Muscle layer of duodenum (tissue), 2 donors: ENCODE data around the gene CYP4F2.
"Not testable (repeated sequence)": the region's sequence is repeated elsewhere in the genome, so short reads cannot be mapped to it uniquely, and the experiment has no call there.

Experiments
- H3K27ac ChIP-seq: one replicate; pipeline ENCODE4 v1.7.0; 2013; ENCODE audit warnings: mild to moderate bottlenecking, low read length
- H3K27me3 ChIP-seq: one replicate; pipeline ENCODE4 v1.7.0; 2013; ENCODE audit warnings: low read depth, mild to moderate bottlenecking, control low read depth, low read length
- H3K36me3 ChIP-seq, 2 donors: one replicate each; pipeline ENCODE4 v1.7.0; 2013; ENCODE audit warnings: low read length in 2 of 2, control low read depth in 1 of 2, mild to moderate bottlenecking in 1 of 2; ENCODE audit not compliant: insufficient read depth in 2 of 2, control insufficient read depth in 1 of 2
- H3K4me1 ChIP-seq, 2 donors: one replicate each; pipeline ENCODE4 v1.7.0; 2013; ENCODE audit warnings: low read length in 2 of 2, mild to moderate bottlenecking in 2 of 2, control low read depth in 1 of 2, moderate library complexity in 1 of 2; ENCODE audit not compliant: insufficient read depth in 2 of 2, control insufficient read depth in 1 of 2
- H3K4me3 ChIP-seq, 2 donors: one replicate each; pipeline ENCODE4 v1.7.0; 2013; ENCODE audit warnings: low read length in 2 of 2, low read depth in 1 of 2, mild to moderate bottlenecking in 1 of 2
- H3K9me3 ChIP-seq, 2 donors: one replicate each; pipeline ENCODE4 v1.7.0; 2013; ENCODE audit warnings: low read length in 2 of 2, control low read depth in 1 of 2, mild to moderate bottlenecking in 1 of 2; ENCODE audit not compliant: control insufficient read depth in 1 of 2
- donor health status: healthy.

Gene CYP4F2, protein sequence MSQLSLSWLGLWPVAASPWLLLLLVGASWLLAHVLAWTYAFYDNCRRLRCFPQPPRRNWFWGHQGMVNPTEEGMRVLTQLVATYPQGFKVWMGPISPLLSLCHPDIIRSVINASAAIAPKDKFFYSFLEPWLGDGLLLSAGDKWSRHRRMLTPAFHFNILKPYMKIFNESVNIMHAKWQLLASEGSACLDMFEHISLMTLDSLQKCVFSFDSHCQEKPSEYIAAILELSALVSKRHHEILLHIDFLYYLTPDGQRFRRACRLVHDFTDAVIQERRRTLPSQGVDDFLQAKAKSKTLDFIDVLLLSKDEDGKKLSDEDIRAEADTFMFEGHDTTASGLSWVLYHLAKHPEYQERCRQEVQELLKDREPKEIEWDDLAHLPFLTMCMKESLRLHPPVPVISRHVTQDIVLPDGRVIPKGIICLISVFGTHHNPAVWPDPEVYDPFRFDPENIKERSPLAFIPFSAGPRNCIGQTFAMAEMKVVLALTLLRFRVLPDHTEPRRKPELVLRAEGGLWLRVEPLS

DNA sequence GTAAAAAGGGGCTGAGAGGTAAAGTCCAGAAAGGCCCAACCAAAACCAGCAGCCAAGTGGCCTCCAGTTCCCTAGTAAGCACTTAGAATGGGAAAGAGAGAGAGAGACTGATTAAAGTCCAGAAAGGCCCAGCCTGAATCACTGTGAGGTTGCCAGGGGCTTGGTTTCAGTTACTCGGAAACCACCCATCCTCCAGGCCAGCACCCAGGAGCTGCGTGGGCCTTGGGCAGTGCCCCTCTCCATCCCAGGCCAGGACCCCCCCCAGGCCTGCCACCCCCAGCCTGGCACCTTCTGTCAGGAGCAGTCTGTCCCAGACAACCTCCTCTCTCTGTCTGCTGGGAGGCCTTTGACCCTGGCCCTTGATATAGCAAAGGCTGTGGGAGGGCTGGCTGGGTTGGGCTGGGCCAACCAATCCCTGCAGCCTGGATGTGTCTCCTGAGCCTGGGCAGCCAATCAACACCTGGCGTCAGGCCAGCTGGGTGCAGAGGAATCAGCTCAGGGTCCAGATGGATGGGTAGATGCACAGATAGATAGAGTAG is at the start of gene CYP4F2:
CYP4F2 (minus strand) TSS at position 337 of the 539 bp plus-strand sequence. CDS start 463 bp downstream, outside the sequence.
- H3K4me1 ChIP-seq: no peaks in the 10 kb centered on the region
- H3K36me3 ChIP-seq: no peaks in the 10 kb centered on the region
- no peaks in the 10 kb centered on the region for H3K27me3 ChIP-seq
- H3K9me3 ChIP-seq: no peaks in the 10 kb centered on the region
- no peak within 1 kb of the TSS for H3K27ac ChIP-seq
- H3K4me3 ChIP-seq: no peak within 1 kb of the TSS

DNA sequence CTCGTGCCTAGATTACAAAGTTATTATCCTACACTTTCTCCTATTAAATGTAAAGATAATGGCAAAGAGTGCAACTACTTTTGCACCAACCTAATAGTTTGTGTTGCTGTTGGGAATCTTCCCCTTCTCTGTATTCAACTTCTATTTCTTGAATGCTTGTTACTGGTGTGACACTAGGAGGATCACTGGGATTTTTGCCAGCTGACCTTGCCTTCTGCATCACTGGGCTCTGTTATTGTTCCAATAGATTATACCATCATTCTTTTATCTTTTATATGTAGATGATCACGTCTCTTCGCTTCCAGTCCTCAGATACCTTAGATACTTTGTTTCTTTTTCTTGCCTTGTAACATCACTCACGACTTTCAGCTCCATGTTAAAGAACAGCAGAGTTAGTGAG is 47.4 kb upstream of the CYP4F2 start:
- peaks cover 14 to 23% of the 10 kb centered on the region in 2 donors for H3K9me3 ChIP-seq
- H3K27ac ChIP-seq: no peak overlapping the region
- no peaks in the 10 kb centered on the region for H3K27me3 ChIP-seq
- no peaks in the 10 kb centered on the region for H3K4me1 ChIP-seq
- H3K36me3 ChIP-seq: no peaks in the 10 kb centered on the region
- H3K4me3 ChIP-seq: no peak overlapping the region

DNA sequence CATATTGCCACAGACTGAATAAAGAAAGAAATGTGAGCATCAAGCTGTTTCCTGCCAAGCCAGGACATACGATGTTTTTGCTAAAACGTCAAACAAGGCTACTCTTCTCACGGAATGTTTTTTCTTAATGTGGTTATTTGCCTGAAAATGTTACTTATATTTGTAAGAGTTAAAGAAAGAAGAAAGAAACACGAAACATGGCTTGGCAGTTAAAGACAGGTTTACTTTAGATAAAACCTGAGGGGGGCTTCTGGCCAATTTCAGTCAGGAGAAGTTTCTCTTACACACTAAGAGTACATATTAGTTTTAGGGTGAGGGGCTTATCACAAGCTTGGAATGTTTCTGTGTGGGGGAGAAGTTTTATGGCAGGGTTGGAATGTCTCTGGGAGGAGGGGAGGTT is 46.5 kb upstream of the CYP4F2 start:
- Histone ChIP-seq H3K4me1 (no peaks in the 10 kb centered on the region), H3K27ac (no peak overlapping the region)

DNA sequence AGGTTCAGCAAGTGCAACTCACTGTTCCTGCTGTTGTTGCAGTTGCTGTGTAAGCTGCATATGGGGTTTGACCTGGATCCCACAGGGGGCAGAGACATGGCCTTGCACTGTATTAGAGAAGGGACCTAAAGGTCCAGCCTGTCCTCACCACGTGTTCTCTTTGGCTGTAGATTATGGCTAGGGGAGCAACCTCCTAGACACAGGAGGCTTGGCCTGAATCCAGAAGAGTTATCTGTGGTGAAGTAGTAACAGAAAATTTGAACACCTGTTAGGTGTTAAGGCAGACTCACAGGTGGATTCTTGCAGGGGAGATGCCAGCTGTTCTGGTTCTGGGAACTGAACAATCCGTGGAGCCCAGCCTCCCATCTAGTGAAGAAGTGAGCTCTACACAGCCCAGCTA is 39.9 kb upstream of the CYP4F2 start:
- Histone ChIP-seq H3K4me3 (no peak overlapping the region), H3K4me1 (peaks cover 0 to 7% of the 10 kb centered on the region in 2 donors), H3K27ac (no peak overlapping the region), H3K9me3 (peaks cover 0 to 10% of the 10 kb centered on the region in 2 donors), H3K27me3 (no peaks in the 10 kb centered on the region), H3K36me3 (no peaks in the 10 kb centered on the region)

More for the DNA sequence above, 46.5 kb upstream of the CYP4F2 start:
- Histone ChIP-seq H3K36me3 (no peaks in the 10 kb centered on the region), H3K9me3 (peaks cover 13 to 20% of the 10 kb centered on the region in 2 donors), H3K4me3 (no peak overlapping the region), H3K27me3 (no peaks in the 10 kb centered on the region)

DNA sequence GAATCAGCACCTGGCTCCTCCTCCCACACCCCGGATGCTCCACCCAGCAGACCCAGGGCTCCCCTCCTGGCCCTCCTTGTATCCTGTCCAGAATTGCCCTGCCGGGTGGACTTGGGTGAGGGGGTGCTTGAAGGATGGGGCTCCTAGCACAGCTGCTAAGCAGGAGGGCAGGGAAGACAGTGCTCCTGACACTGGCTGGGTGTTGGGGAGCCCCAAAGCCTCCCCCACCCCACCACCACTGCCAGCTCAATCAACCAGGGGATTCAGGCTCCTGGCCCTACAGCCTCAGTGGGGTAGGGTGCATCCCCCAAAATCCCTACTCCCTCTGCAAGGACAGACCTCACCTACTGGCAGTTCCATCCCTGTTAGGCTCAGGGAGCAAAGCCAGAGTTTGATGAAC is 39.1 kb upstream of the CYP4F2 start:
- no peak overlapping the region for H3K27ac ChIP-seq
- H3K4me1 ChIP-seq: peaks cover 0 to 7% of the 10 kb centered on the region in 2 donors
- no peak overlapping the region for H3K4me3 ChIP-seq
- no peaks in the 10 kb centered on the region for H3K36me3 ChIP-seq
- no peaks in the 10 kb centered on the region for H3K27me3 ChIP-seq
- peaks cover 0 to 10% of the 10 kb centered on the region in 2 donors for H3K9me3 ChIP-seq

DNA sequence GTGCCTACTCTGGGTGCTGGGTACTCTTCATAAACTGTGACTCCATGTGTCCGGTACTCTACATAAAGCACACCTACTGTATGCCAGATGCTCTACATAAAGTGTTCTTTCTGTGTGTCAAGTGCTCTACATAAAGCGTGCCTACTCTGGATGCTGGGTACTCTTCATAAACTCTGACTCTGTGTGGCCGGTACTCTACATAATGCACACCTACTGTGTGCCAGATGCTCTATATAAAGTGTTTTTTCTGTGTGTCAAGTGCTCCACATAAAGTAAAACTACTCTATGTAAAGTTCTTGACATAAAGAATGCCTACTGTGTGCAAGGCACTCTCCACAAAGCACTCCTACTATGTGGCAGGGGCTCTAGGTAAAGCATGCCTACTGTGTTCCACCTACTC is 38.3 kb upstream of the CYP4F2 start:
- Histone ChIP-seq H3K27ac (no peak overlapping the region), H3K27me3 (no peaks in the 10 kb centered on the region), H3K4me3 (no peak overlapping the region), H3K36me3 (no peaks in the 10 kb centered on the region), H3K4me1 (peaks cover 0 to 7% of the 10 kb centered on the region in 2 donors), H3K9me3 (peaks cover 0 to 10% of the 10 kb centered on the region in 2 donors)

DNA sequence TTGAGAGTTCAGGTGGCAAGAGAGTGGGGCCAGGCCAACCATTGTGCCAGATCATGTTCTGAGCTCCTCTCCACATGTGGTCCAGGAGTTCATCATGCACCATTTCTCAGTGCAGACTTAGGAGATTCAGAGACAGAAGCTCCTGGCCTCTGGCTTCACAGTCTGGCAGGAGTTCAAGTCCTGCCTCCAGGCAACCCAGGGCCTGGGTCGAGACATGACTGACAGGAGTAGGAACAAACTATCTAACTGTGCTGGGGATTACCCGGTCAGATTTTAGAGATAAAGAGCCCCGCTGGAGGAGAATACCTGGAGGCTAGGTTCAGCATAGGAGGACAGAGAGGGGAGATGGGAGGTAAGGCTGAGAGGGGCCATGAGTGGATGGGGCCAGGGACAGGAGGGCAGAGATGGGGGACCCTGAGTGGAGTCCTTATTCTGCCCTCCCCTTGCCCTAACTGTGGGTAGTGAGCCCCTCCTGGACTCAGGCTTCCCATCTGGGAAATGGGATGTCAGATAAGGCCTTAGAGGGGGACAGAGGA is 37.4 kb upstream of the CYP4F2 start:
- Histone ChIP-seq H3K27me3 (no peaks in the 10 kb centered on the region), H3K9me3 (peaks cover 0 to 10% of the 10 kb centered on the region in 2 donors), H3K4me1 (peaks cover 0 to 7% of the 10 kb centered on the region in 2 donors), H3K27ac (no peak overlapping the region), H3K4me3 (no peak overlapping the region), H3K36me3 (no peaks in the 10 kb centered on the region)

DNA sequence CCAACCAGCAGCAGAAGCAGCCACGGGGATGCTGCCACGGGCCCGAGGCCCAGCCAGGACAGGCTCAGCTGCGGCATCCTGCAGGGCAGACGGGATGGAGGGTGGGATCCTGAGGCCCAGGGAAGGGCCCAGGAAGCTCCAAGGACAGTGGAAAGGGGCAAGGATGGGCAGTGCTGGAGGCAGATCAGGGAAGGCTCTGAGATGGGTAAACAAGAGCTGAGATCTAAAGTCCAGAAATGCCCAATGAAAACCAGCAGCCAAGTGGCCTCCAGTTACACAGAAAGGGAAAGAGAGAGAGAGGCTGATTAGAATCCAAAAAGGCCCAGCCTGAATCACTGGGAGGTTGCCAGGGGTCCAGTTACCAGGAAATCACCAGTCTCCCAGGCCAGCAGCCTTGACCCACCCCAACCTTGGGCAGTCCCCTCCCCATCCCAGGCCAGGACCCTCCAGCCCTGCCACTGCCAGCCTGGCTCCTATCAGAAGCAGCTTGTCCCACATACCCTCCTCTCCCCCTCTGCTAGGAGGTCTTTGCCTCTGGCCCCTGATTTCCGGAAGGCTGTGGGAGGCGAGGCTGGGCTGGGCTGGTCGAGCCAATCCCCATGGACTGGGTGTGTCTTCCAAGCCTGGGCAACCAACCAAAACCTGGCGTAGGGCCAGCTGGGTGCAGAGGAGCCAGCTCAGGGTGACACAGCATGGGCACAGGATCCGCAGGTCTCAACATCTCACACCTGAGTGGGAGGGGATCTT is 36.6 kb upstream of the CYP4F2 start, which contains the start of gene CYP4F11:
CYP4F11 (minus strand) TSS at position 198 of the 747 bp plus-strand sequence; CDS start at position 77, 121 bp downstream.
- H3K36me3 ChIP-seq: no peaks in the 10 kb centered on the region
- no peak within 1 kb of the TSS for H3K4me3 ChIP-seq
- H3K27me3 ChIP-seq: peaks cover 5% of the 10 kb centered on the region
- H3K9me3 ChIP-seq: peaks cover 0 to 10% of the 10 kb centered on the region in 2 donors
- H3K27ac ChIP-seq: no peak within 1 kb of the TSS
- peaks cover 0 to 7% of the 10 kb centered on the region in 2 donors for H3K4me1 ChIP-seq

DNA sequence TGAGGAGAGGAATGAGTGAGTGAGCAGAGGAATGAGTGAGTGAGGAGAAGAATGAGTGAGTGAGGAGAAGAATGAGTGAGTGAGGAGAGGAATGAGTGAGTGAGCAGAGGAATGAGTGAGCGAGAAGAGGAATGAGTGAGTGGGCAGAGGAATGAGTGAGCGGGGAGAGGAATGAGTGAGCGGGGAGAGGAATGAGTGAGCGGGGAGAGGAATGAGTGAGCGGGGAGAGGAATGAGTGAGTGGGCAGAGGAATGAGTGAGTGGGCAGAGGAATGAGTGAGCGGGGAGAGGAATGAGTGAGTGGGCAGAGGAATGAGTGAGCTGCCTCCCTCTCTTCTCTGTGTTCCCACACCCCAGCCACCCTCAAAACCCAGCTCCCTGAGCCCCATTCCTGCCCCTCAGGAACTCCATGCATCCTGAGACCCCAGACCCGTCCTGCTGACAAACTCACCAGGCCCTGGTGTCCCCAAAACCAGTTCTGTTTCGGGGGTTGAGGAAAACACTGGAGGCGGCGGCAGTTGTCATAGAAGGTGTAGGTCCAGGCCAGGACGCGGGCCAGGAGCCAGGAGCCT is 36.0 kb upstream of the CYP4F2 start:
- H3K36me3 ChIP-seq, H3K4me1 ChIP-seq, H3K27me3 ChIP-seq, H3K27ac ChIP-seq, H3K4me3 ChIP-seq: not testable (repeated sequence)
- H3K9me3 ChIP-seq: peaks cover 0 to 10% of the 10 kb centered on the region in 2 donors

DNA sequence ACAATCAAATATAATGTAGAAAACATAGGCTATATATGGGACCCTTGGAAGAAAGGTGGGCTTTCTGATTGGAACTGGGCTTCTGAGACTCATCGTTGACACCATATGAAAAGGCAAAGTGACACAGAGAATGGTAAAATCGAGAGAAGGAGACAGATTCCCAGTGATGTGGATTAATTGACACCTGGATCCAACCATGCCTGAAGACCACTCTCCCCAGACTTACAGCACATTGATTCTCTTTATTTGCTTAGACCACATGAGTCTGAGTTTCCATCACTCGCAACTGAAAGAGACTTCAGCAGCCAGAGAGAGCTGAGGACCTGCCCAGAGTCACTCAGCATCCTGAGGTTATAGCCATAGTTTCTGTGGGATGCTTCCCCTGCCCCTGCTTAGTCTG is 30.4 kb upstream of the CYP4F2 start:
- Histone ChIP-seq H3K27me3 (peaks cover 15% of the 10 kb centered on the region), H3K9me3 (no peaks in the 10 kb centered on the region), H3K4me3 (no peak overlapping the region), H3K27ac (no peak overlapping the region), H3K4me1 (no peaks in the 10 kb centered on the region), H3K36me3 (no peaks in the 10 kb centered on the region)
